AG09309 (cell line): ENCODE data around the gene OCA2.

Experiments used
- DNase-seq: peaks from one replicate; pipeline ENCODE4 v3.0.0-alpha.2; 2010; ENCODE audit warnings: low read depth
- H3K4me3 ChIP-seq: 2 replicates; pipeline ENCODE4 v1.5.1; 2011; ENCODE audit warnings: mild to moderate bottlenecking, low read depth, low read length, moderate library complexity; ENCODE audit not compliant: control insufficient read depth
- CTCF ChIP-seq: IDR thresholded peaks from 2 replicates; pipeline ENCODE4 v1.5.1; 2011; ENCODE audit warnings: mild to moderate bottlenecking, low read depth, low read length, inconsistent platforms; ENCODE audit not compliant: insufficient read depth, control insufficient read depth; ENCODE audit errors: missing control alignments

OCA2 gene

GRCh38 chr15:28091313-28091712 lies 7.8 kb downstream of the OCA2 start:
- no peak overlapping the region for H3K4me3 ChIP-seq
- TF ChIP-seq CTCF: no peak
- DNase-seq: no peak

DNA sequence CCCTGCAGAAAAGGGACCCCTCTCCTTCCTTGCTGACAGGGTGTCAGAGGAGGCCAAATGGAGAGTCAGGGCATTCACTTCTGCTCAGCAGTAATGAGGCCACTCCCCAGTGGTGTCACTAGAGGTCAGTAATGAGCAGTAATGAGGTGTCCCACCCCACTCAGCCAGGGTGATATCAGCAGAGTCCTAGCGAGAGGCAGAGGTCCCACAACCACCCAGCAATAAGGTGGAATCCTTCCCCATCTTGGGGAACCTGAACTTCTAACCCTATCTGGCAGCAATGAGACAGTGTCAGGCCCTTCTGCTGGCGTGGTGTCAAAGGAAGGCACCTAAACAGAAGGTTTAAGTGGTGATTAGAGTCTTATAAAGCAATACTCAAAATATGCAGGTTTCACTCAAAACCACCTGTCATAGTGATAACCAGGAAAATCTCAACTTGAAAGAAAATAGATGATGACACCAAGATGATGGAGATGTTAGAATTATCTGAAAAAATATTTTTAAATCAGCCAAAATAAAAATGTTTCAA lies 12.9 kb downstream of the OCA2 start:
- DNase-seq: no peak

DNA sequence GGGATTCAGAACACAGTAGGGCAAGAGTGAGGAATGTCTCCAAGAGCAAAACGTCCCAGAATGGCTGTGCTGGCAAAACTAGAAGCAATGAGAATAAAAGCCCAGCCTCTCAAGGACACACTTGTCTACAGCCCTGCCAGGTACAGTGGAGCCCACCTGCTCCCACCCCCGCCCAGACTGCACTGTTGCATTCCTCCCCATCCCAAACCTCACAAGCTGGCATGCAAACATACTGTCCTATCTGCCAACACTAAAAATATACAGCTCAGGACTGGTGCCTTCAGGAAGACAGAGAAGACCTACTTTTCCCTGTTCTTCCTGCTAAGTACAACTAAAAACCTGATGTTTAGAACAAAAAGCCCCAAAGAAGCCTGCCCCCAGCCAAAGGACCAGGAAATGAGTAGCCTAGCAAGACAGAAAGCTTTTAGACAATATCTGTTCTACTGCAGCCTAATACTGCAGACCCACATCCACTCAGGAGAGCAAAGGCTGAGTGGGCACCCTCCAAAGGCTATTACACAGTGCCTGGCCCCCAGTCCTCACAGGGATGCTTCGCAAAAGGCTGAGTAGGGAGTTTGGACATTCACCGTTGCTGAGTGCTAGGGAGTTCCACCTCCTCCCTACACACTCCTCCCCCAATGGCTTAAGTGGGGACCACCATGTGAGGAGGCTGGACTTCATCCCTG lies 13.5 kb downstream of the OCA2 start:
- no peak overlapping the region for H3K4me3 ChIP-seq
- no peak for TF ChIP-seq CTCF
- no peak for DNase-seq

More for the DNA sequence above, 12.9 kb downstream of the OCA2 start:
- TF ChIP-seq CTCF: peak; percentile 75
- no peak overlapping the region for H3K4me3 ChIP-seq

DNA sequence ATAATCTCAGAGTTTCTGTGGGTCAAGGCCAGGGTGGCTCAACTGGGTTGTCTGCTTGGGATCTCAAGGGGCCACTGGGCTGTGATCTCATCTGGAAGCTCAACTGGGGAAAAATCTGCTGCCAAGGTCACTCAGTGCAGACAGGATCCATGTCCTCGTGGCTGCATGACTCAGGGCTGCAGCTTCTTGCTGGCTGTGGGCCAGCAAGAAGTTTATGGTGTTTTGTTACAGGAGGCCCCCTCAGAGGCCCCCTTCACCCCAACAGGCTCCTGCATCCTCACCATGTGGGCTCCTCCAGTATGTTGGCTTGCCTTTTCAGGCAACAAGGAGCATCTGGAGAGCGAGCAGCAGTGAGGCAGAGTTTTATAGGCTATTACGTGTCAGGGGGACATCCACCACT lies 14.6 kb downstream of the OCA2 start:
- no peak overlapping the region for H3K4me3 ChIP-seq
- no peak for TF ChIP-seq CTCF
- DNase-seq: no peak

DNA sequence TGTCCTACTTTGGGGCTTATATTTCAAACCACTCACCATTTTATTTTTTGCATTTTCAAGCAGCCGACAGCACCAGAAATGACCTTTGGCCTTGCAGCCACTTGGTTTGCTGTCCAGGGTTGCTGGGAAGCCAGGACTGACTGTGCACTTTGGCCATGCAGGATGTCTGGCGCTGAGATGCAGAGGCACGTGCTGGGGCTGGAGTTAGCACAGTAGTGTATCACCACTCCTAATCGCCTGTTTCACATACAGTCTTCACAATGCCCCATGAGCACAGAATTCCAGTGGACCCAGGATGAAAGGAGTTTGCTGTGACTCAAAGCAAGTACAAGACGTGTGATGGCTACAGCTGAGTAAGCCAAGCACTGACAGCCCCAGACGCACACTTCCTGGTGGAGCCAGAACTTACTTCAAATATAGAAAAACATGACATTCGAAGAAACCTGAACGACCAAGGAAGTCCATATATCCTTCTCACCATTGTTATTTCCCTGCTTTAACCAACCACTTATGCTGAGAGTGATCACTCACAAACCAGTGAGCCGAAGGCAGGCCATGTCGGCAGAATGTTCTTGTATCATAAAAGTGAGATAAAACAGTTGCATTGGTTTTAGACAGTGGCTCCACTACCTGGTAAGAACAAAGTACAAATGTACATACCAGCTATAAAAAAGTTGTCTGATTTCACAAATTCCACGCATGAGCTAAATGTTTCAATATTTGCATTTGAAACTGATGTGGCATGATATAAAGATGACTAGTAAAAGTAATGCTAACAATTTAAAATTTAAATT lies 16.0 kb downstream of the OCA2 start:
- H3K4me3 ChIP-seq: no peak overlapping the region
- DNase-seq: no peak
- no peak for TF ChIP-seq CTCF

GRCh38 chr15:28081594-28081993 lies 17.5 kb downstream of the OCA2 start:
- TF ChIP-seq CTCF: no peak
- H3K4me3 ChIP-seq: no peak overlapping the region
- DNase-seq: no peak
